Chondrocyte (in vitro differentiated cells): ENCODE results near the gene NUDT16. TPM values are rescaled to one million over a fixed set of nuclear protein-coding genes. Genes with fewer than 3 reads are reported as not detected.

Experiments used
- DNase-seq: peaks from one replicate; pipeline ENCODE4 v3.0.0; 2021; ENCODE audit warnings: mixed read lengths, low spot score
- H3K27ac Mint-ChIP-seq: one replicate; pipeline ENCODE4 v1.8.0; 2021; ENCODE audit warnings: mild to moderate bottlenecking, moderate library complexity, mixed read lengths; ENCODE audit not compliant: unreplicated experiment
- H3K27me3 Mint-ChIP-seq: 2 replicates; pipeline ENCODE4 v1.8.0; 2021; ENCODE audit warnings: low read depth, mixed read lengths
- H3K36me3 Mint-ChIP-seq: 2 replicates; pipeline ENCODE4 v1.8.0; 2021; ENCODE audit warnings: low read depth, mixed read lengths
- H3K4me1 Mint-ChIP-seq: 2 replicates; pipeline ENCODE4 v1.8.0; 2021; ENCODE audit warnings: low read depth, mild to moderate bottlenecking, mixed read lengths
- H3K4me3 Mint-ChIP-seq: one replicate; pipeline ENCODE4 v1.8.0; 2021; ENCODE audit warnings: mild to moderate bottlenecking, moderate library complexity, mixed read lengths; ENCODE audit not compliant: unreplicated experiment
- H3K9me3 Mint-ChIP-seq: 2 replicates; pipeline ENCODE4 v1.8.0; 2021; ENCODE audit warnings: low read depth, mixed read lengths
- total RNA-seq: library from RNA; stranded (reverse); gene quantifications from 3 replicates; pipeline ENCODE4 v1.2.1, GENCODE V29; 2021
- TF ChIP-seq, protein P1 (sequence below): fragments of 200-600 bp; sonication (generic); IDR thresholded peaks from 2 replicates; pipeline ENCODE4 v1.5.0; 2021; ENCODE audit warnings: antibody characterized with exemption, mild to moderate bottlenecking, moderate library complexity

NUDT16 gene
- total RNA-seq, 1 donor from 2014 or later: 11.6 TPM

- Mint-ChIP-seq H3K4me1 (no peaks in the 10 kb centered on the region), H3K36me3 (no peaks in the 10 kb centered on the region), H3K27ac (no peak overlapping the region), H3K27me3 (peaks cover 23% of the 10 kb centered on the region), H3K4me3 (no peak overlapping the region), H3K9me3 (peaks cover 5% of the 10 kb centered on the region)
- TF ChIP-seq, protein P1, sequence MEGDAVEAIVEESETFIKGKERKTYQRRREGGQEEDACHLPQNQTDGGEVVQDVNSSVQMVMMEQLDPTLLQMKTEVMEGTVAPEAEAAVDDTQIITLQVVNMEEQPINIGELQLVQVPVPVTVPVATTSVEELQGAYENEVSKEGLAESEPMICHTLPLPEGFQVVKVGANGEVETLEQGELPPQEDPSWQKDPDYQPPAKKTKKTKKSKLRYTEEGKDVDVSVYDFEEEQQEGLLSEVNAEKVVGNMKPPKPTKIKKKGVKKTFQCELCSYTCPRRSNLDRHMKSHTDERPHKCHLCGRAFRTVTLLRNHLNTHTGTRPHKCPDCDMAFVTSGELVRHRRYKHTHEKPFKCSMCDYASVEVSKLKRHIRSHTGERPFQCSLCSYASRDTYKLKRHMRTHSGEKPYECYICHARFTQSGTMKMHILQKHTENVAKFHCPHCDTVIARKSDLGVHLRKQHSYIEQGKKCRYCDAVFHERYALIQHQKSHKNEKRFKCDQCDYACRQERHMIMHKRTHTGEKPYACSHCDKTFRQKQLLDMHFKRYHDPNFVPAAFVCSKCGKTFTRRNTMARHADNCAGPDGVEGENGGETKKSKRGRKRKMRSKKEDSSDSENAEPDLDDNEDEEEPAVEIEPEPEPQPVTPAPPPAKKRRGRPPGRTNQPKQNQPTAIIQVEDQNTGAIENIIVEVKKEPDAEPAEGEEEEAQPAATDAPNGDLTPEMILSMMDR: no peak
- no peak for DNase-seq
Measured at GRCh38 chr3:131421957-131422498, 40.5 kb downstream of the NUDT16 start.

GRCh38 chr3:131427226-131427625, 45.7 kb downstream of the NUDT16 start:
- H3K27me3 Mint-ChIP-seq: peaks cover 12% of the 10 kb centered on the region
- no peak overlapping the region for H3K27ac Mint-ChIP-seq
- peaks cover 5% of the 10 kb centered on the region for H3K9me3 Mint-ChIP-seq
- no peaks in the 10 kb centered on the region for H3K36me3 Mint-ChIP-seq
- H3K4me3 Mint-ChIP-seq: no peak overlapping the region
- H3K4me1 Mint-ChIP-seq: no peaks in the 10 kb centered on the region
- DNase-seq: no peak
- TF ChIP-seq, protein P1: no peak

DNA sequence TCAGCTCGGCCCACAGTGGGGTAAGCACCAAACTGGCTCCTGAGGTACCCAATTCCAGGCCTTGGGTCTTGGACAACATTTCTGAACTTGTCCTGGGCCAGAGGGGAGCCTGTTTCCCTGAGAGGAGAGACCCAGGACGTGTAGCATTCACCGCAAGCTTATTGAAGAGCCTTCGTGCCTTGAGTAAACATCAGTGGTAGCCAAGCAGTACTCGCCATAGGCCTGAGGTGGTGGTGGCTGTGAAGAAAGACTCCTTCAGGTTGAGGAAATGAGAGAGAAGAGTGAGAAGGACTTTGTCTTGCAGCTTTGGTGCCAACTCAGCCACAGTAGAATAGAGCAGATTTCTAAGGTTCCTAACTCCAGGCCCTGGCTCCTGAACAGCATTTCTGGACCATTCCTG, 50.2 kb downstream of the NUDT16 start:
- Mint-ChIP-seq H3K4me1 (no peaks in the 10 kb centered on the region), H3K4me3 (no peak overlapping the region), H3K27ac (no peak overlapping the region), H3K27me3 (peaks cover 16% of the 10 kb centered on the region), H3K9me3 (peaks cover 2% of the 10 kb centered on the region), H3K36me3 (no peaks in the 10 kb centered on the region)
- no peak for DNase-seq
- TF ChIP-seq, protein P1: no peak

DNA sequence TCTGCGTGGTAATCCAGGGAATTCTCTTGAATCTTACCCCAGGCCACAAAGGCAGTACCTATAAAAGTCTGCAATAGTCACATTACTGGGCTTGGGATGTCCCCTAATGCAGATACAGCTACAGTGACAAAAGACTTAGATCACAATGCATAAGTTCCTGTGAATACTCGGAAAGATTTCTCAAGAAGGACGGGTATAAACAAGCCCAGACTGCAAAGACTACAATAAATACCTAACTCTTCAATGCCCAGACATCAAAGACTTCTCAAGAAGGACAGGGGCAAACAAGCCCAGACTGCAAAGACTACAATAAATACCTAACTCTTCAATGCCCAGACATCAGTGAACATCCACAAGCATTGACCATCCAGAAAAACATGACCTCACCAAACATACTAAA, 50.9 kb downstream of the NUDT16 start:
- Mint-ChIP-seq H3K4me1 (no peaks in the 10 kb centered on the region), H3K27ac (no peak overlapping the region), H3K27me3 (peaks cover 18% of the 10 kb centered on the region), H3K4me3 (no peak overlapping the region), H3K9me3 (peaks cover 2% of the 10 kb centered on the region), H3K36me3 (no peaks in the 10 kb centered on the region)
- TF ChIP-seq, protein P1: no peak
- no peak for DNase-seq

GRCh38 chr3:131435000-131435399, 53.4 kb downstream of the NUDT16 start:
- Mint-ChIP-seq H3K4me3 (no peak overlapping the region), H3K9me3 (peaks cover 2% of the 10 kb centered on the region), H3K4me1 (no peaks in the 10 kb centered on the region), H3K36me3 (no peaks in the 10 kb centered on the region), H3K27me3 (peaks cover 19% of the 10 kb centered on the region), H3K27ac (no peak overlapping the region)
- no peak for DNase-seq
- TF ChIP-seq, protein P1: no peak

Other genes starting within 250 kb of the NUDT16 start
- 51.8 to 58.0 TPM (median 56.6 TPM) in 3 replicates for gene MRPL3, start 121.2 kb downstream of the NUDT16 start, total RNA-seq